Stimulated activated naive CD8-positive, alpha-beta T cell treated with anti-CD3 and anti-CD28 coated beads, Interleukin-15, amount 100 ng/mL, for 72 hours (primary cell): ENCODE results near the gene EEF2K.
"Not testable (repeated sequence)": the region's sequence is repeated elsewhere in the genome, so short reads cannot be mapped to it uniquely, and the experiment has no call there.

Experiments used
- ATAC-seq: fragments of 150-1000 bp; cut with Tn5 transposase; 2 replicates; pipeline ENCODE4 v1.10.0; 2021; ENCODE audit warnings: mild to moderate bottlenecking, moderate library complexity
- DNase-seq, 2 donors: peaks; one replicate each; pipeline ENCODE4 v3.0.0; 2021 to 2022
- H3K27ac Mint-ChIP-seq, 2 donors: one replicate each; pipeline ENCODE4 v1.8.0; 2022; ENCODE audit warnings: mild to moderate bottlenecking in 2 of 2, mixed read lengths in 2 of 2, moderate library complexity in 2 of 2
- H3K27me3 Mint-ChIP-seq: one replicate; pipeline ENCODE4 v1.8.0; 2022; ENCODE audit warnings: mixed read lengths
- H3K4me1 Mint-ChIP-seq: one replicate; pipeline ENCODE4 v1.8.0; 2022; ENCODE audit warnings: mild to moderate bottlenecking, mixed read lengths
- H3K4me3 Mint-ChIP-seq, 2 donors: one replicate each; pipeline ENCODE4 v1.8.0; 2022; ENCODE audit warnings: mild to moderate bottlenecking in 2 of 2, mixed read lengths in 2 of 2, moderate library complexity in 1 of 2
- H3K9me3 Mint-ChIP-seq, 2 donors: one replicate each; pipeline ENCODE4 v1.8.0; 2022; ENCODE audit warnings: mixed read lengths in 2 of 2

EEF2K gene

GRCh38 chr16:22206013-22206841 is at the start of gene EEF2K:
Gene EEF2K (plus strand): TSS chr16:22206278. CDS start chr16:22225730, 19,452 bp downstream.
- Mint-ChIP-seq H3K27me3 (no peaks in the 10 kb centered on the region), H3K4me3 (peak within 1 kb of the TSS; percentile 92), H3K4me1 (peaks cover 53% of the 10 kb centered on the region), H3K9me3 (peaks cover 0 to 6% of the 10 kb centered on the region in 2 donors), H3K27ac (peak within 1 kb of the TSS; percentile 79 to 87)
- DNase-seq (peak; percentile 78 to 87), ATAC-seq (peak; percentile 84)

- peak overlapping the region in 1 of 2 donors; percentile 0 for H3K4me3 Mint-ChIP-seq
- H3K27ac Mint-ChIP-seq = no peak overlapping the region
- no peak for ATAC-seq
These were observed 44.7 kb upstream of the EEF2K start for GRCh38 chr16:22161401-22161800.

GRCh38 chr16:22161999-22162655 is 44.0 kb upstream of the EEF2K start, which contains the start of gene SDR42E2:
Gene SDR42E2 (plus strand): TSS chr16:22162506. CDS start chr16:22165583, 3,077 bp downstream.
- Mint-ChIP-seq H3K4me3 (peak within 1 kb of the TSS; percentile 14 to 59), H3K9me3 (peaks cover 0 to 6% of the 10 kb centered on the region in 2 donors), H3K4me1 (peaks cover 5% of the 10 kb centered on the region), H3K27ac (peak within 1 kb of the TSS in 1 of 2 donors; percentile 16), H3K27me3 (peaks cover 19% of the 10 kb centered on the region)
- ATAC-seq (peak; percentile 57), DNase-seq (peak in 1 of 2 donors; percentile 14)

More at GRCh38 chr16:22161401-22161800, 44.7 kb upstream of the EEF2K start:
- Mint-ChIP-seq H3K27me3 (peaks cover 19% of the 10 kb centered on the region), H3K9me3 (peaks cover 0 to 6% of the 10 kb centered on the region in 2 donors), H3K4me1 (peaks cover 5% of the 10 kb centered on the region)
- DNase-seq = no peak

- ATAC-seq (no peak), DNase-seq (no peak)
- Mint-ChIP-seq H3K27ac (no peak overlapping the region), H3K4me3 (peak overlapping the region in 1 of 2 donors; percentile 50), H3K27me3 (peaks cover 19% of the 10 kb centered on the region), H3K9me3 (peaks cover 0 to 6% of the 10 kb centered on the region in 2 donors), H3K4me1 (peaks cover 5% of the 10 kb centered on the region)
These were observed 43.4 kb upstream of the EEF2K start for GRCh38 chr16:22162656-22163009.

- no peak for DNase-seq
- no peak overlapping the region for H3K4me3 Mint-ChIP-seq
- H3K9me3 Mint-ChIP-seq = peaks cover 0 to 6% of the 10 kb centered on the region in 2 donors
- no peak for ATAC-seq
- H3K27ac Mint-ChIP-seq = no peak overlapping the region
- H3K27me3 Mint-ChIP-seq = peaks cover 19% of the 10 kb centered on the region
- peaks cover 5% of the 10 kb centered on the region for H3K4me1 Mint-ChIP-seq
These were observed 42.3 kb upstream of the EEF2K start for GRCh38 chr16:22163806-22164205.

GRCh38 chr16:22164482-22164881 is 41.6 kb upstream of the EEF2K start:
- Mint-ChIP-seq H3K4me1 (peaks cover 5% of the 10 kb centered on the region), H3K4me3 (no peak overlapping the region), H3K9me3 (peaks cover 0 to 6% of the 10 kb centered on the region in 2 donors), H3K27me3 (peaks cover 19% of the 10 kb centered on the region), H3K27ac (no peak overlapping the region)
- DNase-seq (no peak), ATAC-seq (no peak)

GRCh38 chr16:22165508-22166285 is 40.4 kb upstream of the EEF2K start:
- no peak overlapping the region for H3K27ac Mint-ChIP-seq

GRCh38 chr16:22171953-22172352 is 34.1 kb upstream of the EEF2K start:
- Mint-ChIP-seq H3K27ac (no peak overlapping the region), H3K9me3 (no peaks in the 10 kb centered on the region), H3K4me3 (no peak overlapping the region), H3K27me3 (no peaks in the 10 kb centered on the region), H3K4me1 (no peaks in the 10 kb centered on the region)
- ATAC-seq (no peak), DNase-seq (no peak)

More at GRCh38 chr16:22165508-22166285, 40.4 kb upstream of the EEF2K start:
- H3K9me3 Mint-ChIP-seq = peaks cover 0 to 6% of the 10 kb centered on the region in 2 donors
- H3K4me3 Mint-ChIP-seq = no peak overlapping the region
- H3K27me3 Mint-ChIP-seq = peaks cover 14% of the 10 kb centered on the region
- ATAC-seq (no peak), DNase-seq (no peak)
- H3K4me1 Mint-ChIP-seq = peaks cover 5% of the 10 kb centered on the region

- H3K4me3 Mint-ChIP-seq, DNase-seq, H3K27me3 Mint-ChIP-seq, H3K9me3 Mint-ChIP-seq, H3K4me1 Mint-ChIP-seq, ATAC-seq, H3K27ac Mint-ChIP-seq: not testable (repeated sequence)
These were observed 33.4 kb upstream of the EEF2K start for GRCh38 chr16:22172642-22173041.

- no peaks in the 10 kb centered on the region for H3K9me3 Mint-ChIP-seq
- H3K27me3 Mint-ChIP-seq = no peaks in the 10 kb centered on the region
- no peak for DNase-seq
- no peaks in the 10 kb centered on the region for H3K4me1 Mint-ChIP-seq
- H3K4me3 Mint-ChIP-seq = no peak overlapping the region
- ATAC-seq = no peak
- H3K27ac Mint-ChIP-seq = no peak overlapping the region
These were observed 31.4 kb upstream of the EEF2K start for GRCh38 chr16:22174642-22175041.

GRCh38 chr16:22177968-22178930 is 27.8 kb upstream of the EEF2K start:
- no peaks in the 10 kb centered on the region for H3K9me3 Mint-ChIP-seq
- no peak overlapping the region for H3K4me3 Mint-ChIP-seq
- DNase-seq (no peak), ATAC-seq (no peak)
- no peaks in the 10 kb centered on the region for H3K27me3 Mint-ChIP-seq
- H3K27ac Mint-ChIP-seq = peak overlapping the region in 1 of 2 donors; percentile 45
- H3K4me1 Mint-ChIP-seq = no peaks in the 10 kb centered on the region

GRCh38 chr16:22181426-22181825 is 24.7 kb upstream of the EEF2K start:
- H3K4me3 Mint-ChIP-seq = no peak overlapping the region
- no peak overlapping the region for H3K27ac Mint-ChIP-seq
- H3K9me3 Mint-ChIP-seq = no peaks in the 10 kb centered on the region
- no peaks in the 10 kb centered on the region for H3K27me3 Mint-ChIP-seq
- DNase-seq (no peak), ATAC-seq (no peak)
- no peaks in the 10 kb centered on the region for H3K4me1 Mint-ChIP-seq

GRCh38 chr16:22181843-22182242 is 24.2 kb upstream of the EEF2K start:
- no peaks in the 10 kb centered on the region for H3K9me3 Mint-ChIP-seq
- no peak overlapping the region for H3K27ac Mint-ChIP-seq

GRCh38 chr16:22183335-22183734 is 22.7 kb upstream of the EEF2K start:
- no peak overlapping the region for H3K27ac Mint-ChIP-seq
- ATAC-seq = no peak

More at GRCh38 chr16:22181843-22182242, 24.2 kb upstream of the EEF2K start:
- H3K4me1 Mint-ChIP-seq = peaks cover 2% of the 10 kb centered on the region
- H3K4me3 Mint-ChIP-seq = no peak overlapping the region
- DNase-seq (no peak), ATAC-seq (no peak)
- no peaks in the 10 kb centered on the region for H3K27me3 Mint-ChIP-seq

More at GRCh38 chr16:22183335-22183734, 22.7 kb upstream of the EEF2K start:
- H3K4me1 Mint-ChIP-seq = peaks cover 12% of the 10 kb centered on the region
- H3K4me3 Mint-ChIP-seq = no peak overlapping the region
- H3K9me3 Mint-ChIP-seq = no peaks in the 10 kb centered on the region
- H3K27me3 Mint-ChIP-seq = no peaks in the 10 kb centered on the region
- no peak for DNase-seq
